SK-N-SH (cell line): Measurements from ENCODE around the gene TBC1D10B. TPM values are rescaled to one million over a fixed set of nuclear protein-coding genes. Genes with fewer than 3 reads are reported as not detected.

ENCODE experiments used
- CTCF ChIA-PET: fragments of 300-600, 350-600 bp; formaldehyde crosslinking; extraction: SDS; loops from one replicate; lab custom pipeline; 2021; lab: Yijun Ruan, JAX
- POLR2A ChIA-PET: fragments of 350-600 bp; sonication (Branson Sonifier 250); formaldehyde crosslinking; extraction: SDS; loops from one replicate; lab custom pipeline; 2020; ENCODE audit warnings: antibody characterized with exemption, inconsistent platforms; lab: Yijun Ruan, JAX
- DNase-seq: peaks from one replicate; pipeline ENCODE4 v3.0.0; 2012
- H2AFZ ChIP-seq: fragments of 200-600 bp; sonication (generic); 2 replicates; pipeline ENCODE4 v1.8.1; 2016; ENCODE audit warnings: antibody characterized with exemption, mild to moderate bottlenecking, low read depth
- H3F3A ChIP-seq: fragments of 200-600 bp; sonication (generic); replicated peaks from 2 replicates; pipeline ENCODE3; 2016; ENCODE audit warnings: antibody characterized with exemption, mild to moderate bottlenecking; ENCODE audit not compliant: insufficient read depth
- H3K27ac ChIP-seq, 2 experiments: fragments of 200-500 bp in 1 of 2; fragments of 200-600 bp in 1 of 2; sonication (Bioruptor generic) in 1 of 2; sonication (generic), shearing (Covaris generic) in 1 of 2; 2 replicates each; pipeline versions ENCODE4 v1.5.1 to v1.6.1; 2014 to 2016; ENCODE audit warnings: low read depth in 2 of 2, inconsistent platforms in 1 of 2, low read length in 1 of 2, mild to moderate bottlenecking in 1 of 2, mixed read lengths in 1 of 2
- H3K27me3 ChIP-seq: fragments of 200-600 bp; sonication (generic), shearing (Covaris generic); 2 replicates; pipeline ENCODE4 v1.6.1; 2016; ENCODE audit warnings: mixed run types; ENCODE audit not compliant: insufficient read depth
- H3K36me3 ChIP-seq, 2 experiments: fragments of 200-500 bp in 1 of 2; fragments of 200-600 bp in 1 of 2; sonication (Bioruptor generic) in 1 of 2; sonication (generic) in 1 of 2; replicated peaks in 1 of 2; 2 replicates each; pipeline versions ENCODE3 to v1.5.1; 2014 to 2016; ENCODE audit warnings: low read length in 1 of 2, mild to moderate bottlenecking in 1 of 2; ENCODE audit not compliant: insufficient read depth in 2 of 2, control insufficient read depth in 1 of 2
- H3K4me1 ChIP-seq, 2 experiments: fragments of 200-500 bp in 1 of 2; fragments of 200-600 bp in 1 of 2; sonication (Bioruptor generic) in 1 of 2; sonication (generic), shearing (Covaris generic) in 1 of 2; 2 replicates each; pipeline versions ENCODE4 v1.5.1 to v1.6.1; 2014 to 2016; ENCODE audit warnings: low read depth in 1 of 2, low read length in 1 of 2, mixed run types in 1 of 2; ENCODE audit not compliant: insufficient read depth in 2 of 2, control insufficient read depth in 1 of 2
- H3K4me2 ChIP-seq: fragments of 200-600 bp; sonication (generic), shearing (Covaris generic); 2 replicates; pipeline ENCODE4 v1.6.1; 2017; ENCODE audit warnings: mixed run types
- H3K4me3 ChIP-seq, 2 experiments: fragments of 200-500 bp in 1 of 2; fragments of 200-600 bp in 1 of 2; sonication (Bioruptor generic) in 1 of 2; sonication (generic), shearing (Covaris generic) in 1 of 2; 2 replicates each; pipeline versions ENCODE4 v1.5.1 to v1.8.1; 2014 to 2016; ENCODE audit warnings: low read depth in 2 of 2, inconsistent platforms in 1 of 2, low read length in 1 of 2, mild to moderate bottlenecking in 1 of 2, mixed read lengths in 1 of 2, moderate library complexity in 1 of 2
- H3K79me2 ChIP-seq: fragments of 200-600 bp; sonication (generic); 2 replicates; pipeline ENCODE4 v1.8.1; 2017; ENCODE audit warnings: mild to moderate bottlenecking; ENCODE audit not compliant: insufficient read depth
- H3K9ac ChIP-seq: fragments of 200-600 bp; sonication (generic); 2 replicates; pipeline ENCODE4 v1.6.1; 2017; ENCODE audit warnings: mixed run types
- H3K9me2 ChIP-seq: fragments of 200-600 bp; sonication (generic); 2 replicates; pipeline ENCODE4 v1.6.1; 2017; ENCODE audit warnings: mixed run types
- H3K9me3 ChIP-seq: fragments of 200-600 bp; sonication (generic); 2 replicates; pipeline ENCODE4 v1.6.1; 2017; ENCODE audit warnings: mixed run types, mild to moderate bottlenecking, moderate library complexity
- H4K20me1 ChIP-seq: fragments of 200-600 bp; sonication (generic); 2 replicates; pipeline ENCODE4 v1.6.1; 2017; ENCODE audit warnings: mild to moderate bottlenecking, mixed run types; ENCODE audit not compliant: insufficient read depth
- CTCF ChIP-seq: fragments of 200-600 bp; sonication (generic); IDR thresholded peaks from 2 replicates; pipeline ENCODE4 v1.6.1; 2017; ENCODE audit warnings: antibody characterized with exemption, mild to moderate bottlenecking, moderate library complexity
- ELF1 ChIP-seq: IDR thresholded peaks from 2 replicates; pipeline ENCODE4 v1.4.0; 2012
- EP300 ChIP-seq, 2 experiments: IDR thresholded peaks; 2 replicates each; pipeline versions ENCODE4 v1.4.0 to v1.6.1; 2012; ENCODE audit warnings: borderline replicate concordance in 1 of 2, low read depth in 1 of 2, low read length in 1 of 2
- FOSL2 ChIP-seq: IDR thresholded peaks from 2 replicates; pipeline ENCODE4 v1.4.0; 2012; ENCODE audit warnings: low read depth, mild to moderate bottlenecking, moderate library complexity, borderline replicate concordance
- FOXJ3 ChIP-seq: sonication (generic); formaldehyde crosslinking; IDR thresholded peaks from 2 replicates; pipeline ENCODE4 v1.5.1; 2020; ENCODE audit warnings: mild to moderate bottlenecking, missing genetic modification reagents
- GABPA ChIP-seq: IDR thresholded peaks from 2 replicates; pipeline ENCODE4 v1.4.0; 2012; ENCODE audit warnings: low read depth, mild to moderate bottlenecking
- RAD21 ChIP-seq: IDR thresholded peaks from 2 replicates; pipeline ENCODE4 v1.6.1; 2012; ENCODE audit warnings: mild to moderate bottlenecking, low read length
- RCOR1 ChIP-seq: fragments of 150-350 bp; IDR thresholded peaks from 2 replicates; pipeline ENCODE4 v1.6.1; 2017; ENCODE audit warnings: antibody characterized with exemption, low read length
- RXRA ChIP-seq: IDR thresholded peaks from 2 replicates; pipeline ENCODE4 v1.4.0; 2012; ENCODE audit warnings: low read depth, mild to moderate bottlenecking, borderline replicate concordance
- TCF12 ChIP-seq: IDR thresholded peaks from 2 replicates; pipeline ENCODE4 v1.4.0; 2012
- TEAD4 ChIP-seq: IDR thresholded peaks from 2 replicates; pipeline ENCODE4 v1.4.0; 2012; ENCODE audit warnings: mild to moderate bottlenecking, borderline replicate concordance; ENCODE audit not compliant: insufficient read depth
- USF1 ChIP-seq: IDR thresholded peaks from 2 replicates; pipeline ENCODE4 v1.4.0; 2012; ENCODE audit warnings: low read depth, borderline replicate concordance
- ZBTB33 ChIP-seq: IDR thresholded peaks from 2 replicates; pipeline ENCODE4 v1.4.0; 2012; ENCODE audit warnings: low read depth, borderline replicate concordance
- WGBS: methylation state at CpG from one replicate; pipeline ENCODE4 v1.1.6; 2017; ENCODE audit warnings: low lambda C conversion rate; 5-methylcytosine and 5-hydroxymethylcytosine counted together
- polyA plus RNA-seq, 3 experiments: library from polyadenylated mRNA; depleted of rRNA; stranded (reverse); fragments of >200 nt; gene quantifications; 2 replicates each; pipeline ENCODE4 v1.2.3, GENCODE V29; 2012

Gene TBC1D10B
- polyA plus RNA-seq, 1 of the 3 experiments (the other 2 are of a cell fraction), result 20.5 TPM

- Histone ChIP-seq H3K4me2 (peak overlapping the region; percentile 78), H3K79me2 (peaks cover 28% of the 10 kb centered on the region)
- POLR2A ChIA-PET, result interaction anchor here (0.9 to 4.0 kb wide), 14 partner anchors 11 to 587 kb away, joined by 3 to 33 read pairs (median 6); partner anchors contain the start of genes CD2BP2, SEPTIN1 and ZNF771
- no peak for TF ChIP-seq TCF12
- TF ChIP-seq ELF1, result no peak
- no peak for TF ChIP-seq ZBTB33
- TF ChIP-seq RCOR1, result no peak
- no peak for TF ChIP-seq FOXJ3
- no peak for TF ChIP-seq TEAD4
- TF ChIP-seq EP300 (IDR thresholded peaks at IDR 0.05; ENCODE audit: borderline replicate concordance in 1 of 2, low read depth in 1 of 2, low read length in 1 of 2), result no peak
- no peak for TF ChIP-seq USF1
- no peak for TF ChIP-seq RXRA
- no peak for TF ChIP-seq RAD21
- no peak for TF ChIP-seq FOSL2
- no peak for TF ChIP-seq CTCF
- TF ChIP-seq GABPA, result no peak
- TF ChIP-seq, all 33 proteins: peak for 0
- Histone ChIP-seq H3K9me3 (no peaks in the 10 kb centered on the region), H3K9ac (peak overlapping the region; percentile 94), H3K9me2 (no peaks in the 10 kb centered on the region), H3K4me1 (peaks cover 8 to 15% of the 10 kb centered on the region in 2 experiments; a peak in 2 of 4 replicates), H3K4me3 (peak overlapping the region; percentile 88 to 94), H3K27ac (peak overlapping the region; percentile 83 to 96), H4K20me1 (no peaks in the 10 kb centered on the region), H2AFZ (peak overlapping the region; percentile 79), H3K36me3 (peaks cover 5 to 18% of the 10 kb centered on the region in 2 experiments), H3K27me3 (no peaks in the 10 kb centered on the region), H3F3A (peaks cover 27% of the 10 kb centered on the region)
- DNase-seq, result no peak
- whole genome bisulfite sequencing, result 6% methylated on average over 31 of the region's 31 CpGs
- CTCF ChIA-PET, result interaction anchor here (0.8 to 2.7 kb wide), 11 partner anchors 10 to 234 kb away, joined by 3 to 30 read pairs (median 4); partner anchors contain the start of genes TBC1D10B and ZNF771
Observed at GRCh38 chr16:30394592-30395154, 24.4 kb upstream of the TBC1D10B start.
